ENCODE measurements around the gene OBSCN. TPM values are rescaled to one million over a fixed set of nuclear protein-coding genes. Genes with fewer than 3 reads are reported as not detected.

The OBSCN gene
- total RNA-seq, 1 experiment from 2014 or later = 1.1 TPM

DNA sequence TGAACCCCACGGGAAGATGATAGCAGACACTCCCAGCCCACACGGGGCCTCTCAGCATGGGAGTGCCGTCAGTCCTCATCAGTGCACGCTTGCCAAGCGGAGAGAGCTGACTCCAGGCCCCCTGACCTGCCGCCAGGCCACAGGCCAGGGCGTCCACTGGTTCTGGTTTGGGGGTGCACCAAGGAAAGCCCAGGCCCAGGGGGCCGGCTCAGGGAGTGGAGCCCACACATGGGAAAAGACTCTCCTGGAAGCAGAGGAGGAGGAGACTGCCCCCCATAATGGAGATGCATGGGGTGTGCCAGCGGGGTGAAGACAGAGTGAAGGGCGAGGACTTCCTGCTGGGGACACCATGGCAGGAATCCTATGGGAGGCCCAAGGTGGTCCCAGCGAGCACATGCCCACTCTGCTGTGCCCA is 192.4 kb downstream of the OBSCN start:
- no peak for DNase-seq (ENCODE audit: low spot score)

DNA sequence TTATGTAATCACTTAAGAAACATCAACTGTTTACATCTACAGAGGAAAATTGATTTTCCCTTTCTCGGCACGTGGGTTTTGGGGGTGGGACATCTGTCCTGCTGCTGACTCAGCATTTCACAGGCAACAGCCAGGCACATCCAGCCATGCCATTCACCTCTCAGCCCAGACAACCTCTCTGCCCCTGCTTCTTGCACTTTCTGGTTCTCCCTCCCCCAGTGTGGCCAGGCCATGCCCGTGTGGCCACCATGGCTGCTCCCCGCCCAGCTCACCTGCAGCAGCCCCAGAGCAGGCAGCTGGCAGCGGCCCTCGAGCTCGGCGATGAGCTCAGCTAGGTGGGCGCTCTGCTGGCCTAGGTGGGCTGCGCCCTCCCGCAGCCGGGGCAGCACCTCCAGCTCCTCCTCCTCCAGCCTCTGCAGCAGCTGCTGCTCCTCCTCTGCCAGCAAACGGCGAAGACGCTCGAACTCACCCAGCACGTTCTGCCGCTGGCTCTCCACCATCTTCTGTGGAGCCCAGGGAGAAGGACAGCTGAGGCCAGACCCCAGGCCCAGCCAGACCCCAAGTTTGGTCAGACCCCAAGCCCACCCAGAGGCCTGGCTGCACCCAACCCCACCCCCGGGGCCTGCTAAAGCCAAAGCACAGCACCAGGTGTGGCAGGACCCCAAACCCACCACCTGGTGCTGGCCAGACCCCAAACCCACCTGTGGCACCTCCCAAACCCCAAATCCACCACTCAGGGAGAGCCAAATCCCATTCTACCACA is 193.0 kb downstream of the OBSCN start:
- no peak for DNase-seq (ENCODE audit: low spot score)

GRCh38 chr1:228401782-228402640 is 194.2 kb downstream of the OBSCN start:
- no peak for DNase-seq (ENCODE audit: low spot score)

GRCh38 chr1:228402641-228403025 is 194.8 kb downstream of the OBSCN start:
- no peak for DNase-seq (ENCODE audit: low spot score)

GRCh38 chr1:228403231-228403631 is 195.4 kb downstream of the OBSCN start:
- DNase-seq (ENCODE audit: low spot score) = no peak

- DNase-seq (ENCODE audit: low spot score) = no peak
Measured at GRCh38 chr1:228404107-228404720, 196.4 kb downstream of the OBSCN start.

DNA sequence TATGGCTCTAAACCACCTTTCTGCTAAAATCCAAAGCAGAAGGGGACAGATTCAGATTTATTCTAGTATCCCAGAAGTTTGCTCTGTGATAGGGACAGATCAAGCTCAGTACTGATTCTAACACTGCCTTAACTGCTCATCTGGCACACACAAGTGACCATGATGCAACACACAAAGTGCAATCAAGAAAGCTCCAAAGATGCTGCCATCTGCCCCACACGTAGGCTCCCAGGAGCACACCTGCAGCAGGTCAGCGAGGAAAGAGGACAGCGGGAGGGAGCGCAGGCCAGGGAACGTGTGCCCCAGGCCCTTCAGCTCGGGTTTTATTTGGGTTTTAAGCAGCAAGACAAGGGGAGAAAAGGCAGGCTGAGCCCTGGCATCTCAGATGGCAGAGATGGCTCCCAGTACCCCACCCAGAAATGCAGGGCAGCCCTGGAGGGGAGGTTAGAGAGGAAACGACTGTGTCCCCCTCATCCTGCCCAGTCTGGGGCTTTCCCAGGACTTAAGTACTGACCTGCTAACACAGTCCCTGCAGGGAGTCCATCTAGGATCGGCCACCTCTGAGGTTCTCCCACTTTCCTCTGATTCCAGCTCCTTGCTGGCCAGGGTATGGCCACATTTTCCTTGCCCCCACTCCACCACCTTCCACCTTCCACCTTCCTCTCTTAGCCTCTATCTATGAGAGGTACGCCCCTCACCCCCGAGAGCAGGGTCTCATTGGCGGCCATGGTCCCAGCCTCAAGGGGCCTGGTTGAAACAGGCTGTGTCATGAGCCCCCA is 197.5 kb downstream of the OBSCN start:
- DNase-seq (ENCODE audit: low spot score) = no peak

DNA sequence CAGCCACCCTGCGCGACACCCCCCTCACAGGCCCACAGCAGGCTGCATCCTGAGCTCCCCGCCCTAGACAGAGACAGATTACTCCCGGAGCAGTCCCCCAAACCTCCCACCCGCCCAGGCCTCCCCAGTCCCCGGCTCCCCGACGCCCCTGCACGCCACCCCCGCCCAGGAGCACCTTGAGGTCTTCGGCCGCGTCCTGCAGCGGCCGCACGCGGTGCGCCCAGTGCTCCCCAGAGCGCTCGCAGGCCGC is 198.1 kb downstream of the OBSCN start:
- DNase-seq (ENCODE audit: low spot score) = no peak

DNA sequence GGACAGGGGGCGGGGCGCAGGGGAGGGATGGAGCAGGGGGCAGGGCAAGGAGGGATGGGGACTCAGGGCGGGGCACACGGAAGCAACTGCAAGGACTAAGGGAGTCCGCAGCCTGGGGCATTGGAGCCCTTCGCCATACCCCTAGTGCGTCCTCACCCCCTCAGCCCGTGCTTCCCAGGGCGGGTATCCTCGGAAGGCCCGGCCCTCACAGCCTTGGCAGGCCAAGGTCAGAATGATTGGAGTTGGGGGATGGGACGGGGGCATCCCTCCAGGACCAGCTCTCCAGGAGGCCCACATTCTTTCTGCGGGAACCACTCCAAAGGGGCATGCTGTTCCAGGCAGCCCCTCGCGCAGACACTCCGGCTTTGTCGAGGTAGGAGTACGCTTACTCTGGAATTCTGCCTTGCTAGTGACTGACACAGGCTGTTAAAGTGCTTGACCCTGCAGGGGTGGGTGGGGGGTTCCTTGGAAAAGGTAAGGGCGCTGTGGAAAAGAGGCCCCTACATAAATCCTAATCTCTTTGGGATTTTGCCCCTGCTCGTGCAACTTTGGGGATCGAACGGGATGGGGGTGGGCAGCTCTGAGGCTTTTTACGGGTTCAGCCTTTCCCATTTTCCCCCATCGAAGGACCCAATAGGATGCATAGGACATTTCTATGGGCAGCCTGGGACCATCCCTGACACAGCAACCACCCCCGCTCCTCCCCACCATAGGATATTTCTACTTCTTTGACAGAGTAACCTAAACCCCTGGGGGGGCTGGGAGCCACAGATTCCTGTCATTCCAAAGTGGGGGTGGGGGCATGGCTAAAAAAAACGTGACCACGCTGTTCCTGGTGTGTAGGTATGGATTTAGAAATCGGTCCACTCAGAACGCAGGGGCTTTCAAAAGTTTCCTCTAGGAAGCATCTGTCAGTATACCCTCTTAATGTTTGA is 199.5 kb downstream of the OBSCN start:
- DNase-seq (ENCODE audit: low spot score) = no peak

GRCh38 chr1:228408041-228408868 is 200.4 kb downstream of the OBSCN start:
- no peak for DNase-seq (ENCODE audit: low spot score)

- no peak for DNase-seq (ENCODE audit: low spot score)
Measured at GRCh38 chr1:228408869-228409805, 201.3 kb downstream of the OBSCN start.

DNA sequence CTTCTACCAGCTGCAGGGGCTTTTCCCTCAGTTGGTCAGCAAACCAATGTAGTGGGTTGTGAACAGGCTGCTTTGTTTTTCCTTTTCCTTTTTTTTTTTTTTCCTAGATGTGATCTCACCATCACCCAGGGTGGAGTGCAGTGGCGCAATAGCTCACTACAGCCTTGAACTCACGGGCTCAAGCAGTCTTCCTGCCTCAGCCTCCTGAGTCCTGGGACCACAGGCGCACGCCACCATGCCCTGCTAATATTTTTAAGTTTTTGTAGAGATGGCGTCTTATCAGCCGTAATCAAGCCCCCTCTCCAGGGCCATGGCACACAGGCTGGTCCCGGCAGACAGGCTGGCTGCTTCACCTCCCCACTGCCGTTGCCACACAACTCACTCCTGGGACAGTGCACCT is 202.2 kb downstream of the OBSCN start:
- DNase-seq (ENCODE audit: low spot score) = no peak

DNA sequence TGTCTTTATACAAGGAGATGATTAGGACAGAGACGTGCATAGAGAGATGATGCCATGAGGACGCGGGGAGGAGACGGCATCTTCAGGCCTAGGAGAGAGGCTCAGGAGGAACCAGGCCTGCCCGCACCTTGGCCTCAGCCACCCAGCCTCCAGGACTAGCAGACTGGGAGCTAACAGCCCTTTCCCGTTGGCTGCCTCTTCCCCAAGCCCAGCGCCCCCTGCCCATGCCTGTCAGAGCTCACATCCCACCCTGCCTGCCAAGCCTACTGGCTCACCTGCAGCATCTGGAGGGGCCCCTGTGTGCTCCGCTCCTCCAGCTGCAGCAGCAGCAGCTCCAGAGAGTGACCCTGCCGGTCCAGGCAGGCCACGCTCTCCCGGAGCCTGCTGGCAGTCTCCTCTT is 202.8 kb downstream of the OBSCN start:
- no peak for DNase-seq (ENCODE audit: low spot score)

- DNase-seq (ENCODE audit: low spot score) = no peak
Measured at GRCh38 chr1:228411121-228411520, 203.3 kb downstream of the OBSCN start.

DNA sequence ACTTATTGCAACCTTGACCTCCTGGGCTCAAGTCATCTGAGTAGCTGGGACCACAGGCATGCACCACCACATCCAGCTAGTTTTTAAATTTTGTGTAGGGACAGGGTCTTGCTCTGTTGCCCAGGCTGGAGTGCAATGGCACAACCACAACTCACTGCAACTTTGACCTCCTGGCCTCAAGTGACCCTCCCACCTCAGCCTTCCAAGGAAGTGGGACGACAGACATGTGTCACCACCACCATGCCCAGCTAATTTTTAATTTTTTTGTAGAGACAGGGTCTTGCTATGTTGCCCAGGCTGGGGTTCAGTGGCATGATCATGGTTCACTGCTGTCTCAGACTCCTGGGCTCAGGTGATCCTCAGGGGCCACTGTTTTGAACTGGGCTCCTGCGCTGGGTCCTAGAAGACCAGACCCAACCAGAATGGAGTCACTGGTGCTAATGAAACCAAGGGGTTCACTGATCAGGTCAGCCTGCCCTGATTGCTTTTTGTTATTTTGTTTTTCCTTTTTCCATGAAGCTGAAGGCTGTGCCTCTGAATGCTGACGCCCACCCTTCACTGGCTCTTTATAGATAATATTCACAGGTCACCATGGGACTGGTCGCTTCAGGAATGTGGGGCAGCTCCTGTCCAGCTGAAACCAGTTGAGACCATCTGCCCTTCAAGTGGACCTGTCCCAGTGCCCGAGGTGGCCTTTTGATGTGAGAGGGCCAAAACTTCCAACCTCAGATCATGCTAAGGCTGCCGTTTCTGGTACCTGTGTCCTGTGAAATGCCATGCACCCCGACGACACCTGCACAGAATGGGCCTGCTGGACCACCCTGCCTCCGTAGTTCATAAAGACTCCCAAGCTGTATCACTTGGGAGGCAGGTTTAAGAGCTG is 203.9 kb downstream of the OBSCN start:
- no peak for DNase-seq (ENCODE audit: low spot score)

DNA sequence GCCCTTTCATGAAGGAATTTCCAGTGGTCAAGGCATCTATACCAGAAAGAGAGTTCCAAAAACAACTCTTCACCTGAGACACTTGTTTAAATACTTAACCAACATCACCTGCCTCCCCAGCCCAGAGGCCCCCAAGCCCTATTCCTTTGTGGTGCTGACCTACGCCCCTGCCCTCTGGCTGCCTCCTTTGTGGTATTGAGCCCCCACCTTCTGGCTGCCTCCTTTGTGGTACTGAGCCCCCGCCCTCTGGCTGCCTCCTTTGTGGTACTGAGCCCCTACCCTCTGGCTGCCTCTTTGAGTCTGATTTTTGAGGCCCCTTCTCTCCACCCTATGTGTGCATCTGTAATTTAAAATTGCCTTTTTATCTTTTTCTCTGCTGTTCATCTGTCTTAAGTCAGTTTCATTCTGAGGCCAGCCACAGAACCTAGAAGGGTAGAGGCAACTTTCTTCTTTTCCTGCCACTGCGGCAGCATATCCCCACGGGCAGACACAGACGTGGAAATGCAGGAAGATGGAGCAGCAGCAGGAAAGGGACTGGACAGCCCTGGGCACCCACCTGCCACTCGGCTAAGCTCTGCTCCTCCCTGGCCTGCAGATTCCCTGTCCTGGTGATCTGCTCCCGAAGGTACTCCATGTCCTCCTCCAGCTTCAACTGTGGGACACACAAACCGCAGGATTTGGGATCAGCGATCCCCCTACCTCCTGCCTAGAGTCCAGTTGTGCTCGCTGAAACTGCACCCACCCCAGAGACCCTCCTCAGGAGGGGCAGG is 205.6 kb downstream of the OBSCN start:
- no peak for DNase-seq (ENCODE audit: low spot score)

DNA sequence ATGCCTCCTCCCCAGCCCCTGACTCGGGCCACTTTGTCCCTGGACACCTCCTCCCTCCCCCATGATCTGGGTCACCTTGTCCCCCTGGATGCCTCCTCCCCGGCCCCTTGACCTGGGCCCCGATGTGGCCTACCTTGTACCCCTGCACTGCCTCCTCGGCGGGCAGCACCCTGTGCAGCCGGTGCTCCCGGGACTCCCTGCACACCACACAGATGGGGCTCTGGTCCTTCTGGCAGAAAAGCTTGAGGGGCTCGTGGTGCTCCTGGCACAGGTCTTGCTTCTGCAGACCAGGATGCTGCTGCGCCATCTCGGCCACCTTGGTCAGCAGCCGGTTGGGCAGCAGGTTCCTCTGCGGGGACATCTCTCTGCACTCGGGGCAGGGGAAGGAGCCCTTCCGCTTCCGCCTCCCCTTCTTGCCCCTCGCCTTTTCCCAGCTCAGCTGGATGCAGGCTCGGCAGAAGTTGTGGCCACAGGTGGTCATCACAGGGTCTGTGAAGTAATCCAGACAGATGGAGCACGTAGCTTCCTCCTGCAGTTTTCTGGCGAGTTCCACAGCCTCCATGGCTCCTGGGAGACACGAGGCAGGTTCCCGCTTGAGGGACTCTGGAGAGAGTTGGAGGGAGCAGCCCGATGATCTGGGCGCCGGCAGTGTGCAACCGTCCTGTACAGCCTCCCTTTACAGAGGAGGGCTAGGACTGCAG is 206.8 kb downstream of the OBSCN start:
- no peak for DNase-seq (ENCODE audit: low spot score)

Measured in H4 (cell line).